HG02763 (cell line): ENCODE data around the gene LRCOL1.

ENCODE experiments used
- ATAC-seq: cut with Tn5 transposase; IDR thresholded peaks from one replicate; pipeline ENCODE4 v1.9.1; 2021; ENCODE audit warnings: mild to moderate bottlenecking, moderate library complexity; ENCODE audit not compliant: unreplicated experiment

The LRCOL1 gene

GRCh38 chr12:132620113-132620898 is 9.9 kb upstream of the LRCOL1 start:
- ATAC-seq = no peak

DNA sequence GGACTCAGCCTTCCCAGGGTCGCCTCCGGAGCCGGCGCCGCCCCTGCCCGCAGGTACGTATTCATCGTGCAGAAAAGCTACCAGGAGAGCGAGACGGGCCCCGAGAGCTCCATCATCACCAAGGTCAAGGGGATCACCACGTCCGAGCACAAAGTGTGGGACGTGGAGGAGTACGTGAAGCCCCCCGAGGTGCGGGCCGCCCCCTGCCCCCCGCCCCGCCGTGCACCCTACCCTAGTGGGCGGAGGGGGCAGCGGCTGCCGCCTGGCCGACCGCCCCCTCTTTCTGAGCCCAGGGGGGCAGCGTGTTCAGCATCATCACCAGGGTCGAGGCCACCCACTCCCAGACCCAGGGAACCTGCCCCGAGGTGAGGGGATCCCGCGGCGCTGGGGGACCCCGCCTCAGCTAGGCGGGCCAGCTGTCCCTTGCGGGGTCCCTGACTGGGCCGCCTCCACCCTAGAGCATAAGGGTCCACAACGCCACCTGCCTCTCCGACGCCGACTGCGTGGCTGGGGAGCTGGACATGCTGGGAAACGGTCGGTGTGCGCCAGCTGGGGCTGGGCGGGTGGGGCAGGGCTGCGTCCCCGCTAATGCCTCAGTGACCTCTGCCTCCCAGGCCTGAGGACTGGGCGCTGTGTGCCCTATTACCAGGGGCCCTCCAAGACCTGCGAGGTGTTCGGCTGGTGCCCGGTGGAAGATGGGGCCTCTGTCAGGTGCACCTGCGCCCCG is 9.2 kb upstream of the LRCOL1 start:
- ATAC-seq = no peak

- ATAC-seq = no peak
Observed at GRCh38 chr12:132619071-132619385, 8.6 kb upstream of the LRCOL1 start.

- no peak for ATAC-seq
Observed at GRCh38 chr12:132618683-132619043, 8.3 kb upstream of the LRCOL1 start, which contains the start of gene P2RX2. Gene P2RX2, plus strand, starts transcription at chr12:132618776. Its CDS starts 41 bp downstream, at chr12:132618817.

DNA sequence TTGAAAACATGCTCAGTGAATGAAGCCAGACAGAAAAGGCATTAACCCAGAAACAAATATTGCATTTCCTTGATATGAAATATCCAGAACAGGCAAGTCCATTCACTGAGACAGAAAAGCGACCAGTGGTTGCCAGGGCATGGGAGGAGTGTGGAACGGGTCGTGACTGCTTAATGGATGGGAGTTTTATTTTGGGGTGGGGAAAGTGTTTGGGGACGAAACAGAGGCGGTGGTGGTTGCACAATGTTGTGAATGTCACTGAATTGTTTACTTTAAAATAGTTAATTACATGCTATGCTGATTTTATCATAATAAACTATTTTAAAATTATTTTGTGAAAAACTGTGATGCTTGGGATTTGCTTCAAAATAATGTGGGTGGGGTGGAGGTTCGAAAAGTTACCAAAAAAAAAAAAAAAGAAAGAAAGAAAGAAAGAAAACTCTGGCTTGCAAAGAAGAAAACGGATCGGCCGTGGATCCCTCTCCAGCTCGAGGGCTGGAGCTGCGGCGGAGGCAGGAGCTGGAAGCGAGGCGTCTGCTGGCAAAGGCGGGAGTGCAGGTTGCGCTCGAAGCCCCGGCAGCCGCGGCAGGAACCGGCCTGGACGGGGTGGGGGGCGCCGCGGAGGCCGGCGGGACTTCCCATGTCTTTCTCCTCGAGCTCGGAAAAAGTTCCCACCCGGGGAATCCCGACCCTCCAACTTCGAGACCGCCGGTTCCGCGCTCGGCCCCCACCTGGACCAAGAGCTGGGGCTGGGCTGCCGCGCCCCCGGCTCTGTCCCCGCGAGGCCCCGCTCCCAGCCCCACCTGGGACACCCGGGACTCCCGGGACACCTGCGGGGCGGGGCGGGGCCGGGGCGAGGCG is 7.7 kb upstream of the LRCOL1 start:
- no peak for ATAC-seq

DNA sequence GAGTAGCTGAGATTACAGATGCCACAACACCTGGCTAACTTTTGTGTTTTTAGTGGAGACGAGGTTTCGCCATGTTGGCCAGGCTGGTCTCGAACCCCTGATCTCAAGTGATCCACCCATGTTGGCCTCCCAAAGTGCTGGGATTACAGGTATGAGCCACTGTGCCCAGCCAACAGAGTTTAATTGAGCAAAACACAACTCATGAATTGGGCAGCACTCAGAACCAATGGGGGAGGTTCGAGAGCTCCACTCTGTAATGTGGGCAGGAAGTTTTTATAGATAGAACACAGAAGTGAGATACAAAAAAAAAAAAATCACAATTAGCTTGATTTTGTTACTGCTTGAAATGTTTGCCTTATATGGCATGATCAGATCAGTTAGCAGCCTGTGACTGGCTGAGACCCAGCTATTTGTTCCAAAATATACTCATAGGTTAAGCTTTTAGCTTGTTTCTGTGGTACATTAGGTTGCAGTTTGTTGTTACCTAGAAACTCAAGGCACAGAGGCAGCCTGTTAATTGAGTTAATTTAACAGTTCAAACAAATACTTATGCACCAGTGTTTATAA is 6.8 kb upstream of the LRCOL1 start:
- ATAC-seq = no peak

GRCh38 chr12:132615579-132616038 is 5.2 kb upstream of the LRCOL1 start:
- no peak for ATAC-seq

DNA sequence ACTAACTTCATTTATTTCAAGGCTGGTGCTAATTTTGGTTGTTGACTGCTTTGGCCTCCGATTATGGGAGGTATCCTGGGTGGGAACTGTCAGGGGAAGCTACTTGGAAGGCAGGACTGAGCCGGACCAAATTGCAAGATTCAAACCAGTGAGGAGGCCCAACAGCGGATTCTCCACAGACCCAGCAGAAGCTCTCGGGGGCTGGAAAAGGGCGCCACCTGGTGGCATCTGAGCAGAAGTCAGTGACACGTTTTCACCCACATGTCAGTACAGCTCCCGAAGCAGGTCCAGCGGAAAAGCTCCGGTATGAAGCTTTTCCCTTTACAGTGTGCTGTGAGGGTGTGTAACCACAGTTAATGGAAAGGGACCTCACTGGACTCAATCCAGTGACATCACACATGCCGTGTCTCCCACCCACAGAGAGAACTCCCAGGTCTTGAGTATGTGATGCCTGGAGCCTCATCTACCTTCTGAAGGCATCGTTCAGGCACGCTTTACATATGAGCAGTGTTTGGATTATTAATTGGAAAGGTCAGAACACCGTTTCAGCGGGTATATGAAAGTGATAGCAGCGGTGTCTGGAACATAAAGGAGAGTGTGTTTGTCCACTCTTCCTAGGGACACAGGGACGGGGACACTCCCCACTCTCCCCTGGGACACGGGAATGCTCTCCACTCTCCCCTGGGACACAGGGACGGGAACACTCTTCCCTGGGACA is 4.6 kb upstream of the LRCOL1 start:
- no peak for ATAC-seq

DNA sequence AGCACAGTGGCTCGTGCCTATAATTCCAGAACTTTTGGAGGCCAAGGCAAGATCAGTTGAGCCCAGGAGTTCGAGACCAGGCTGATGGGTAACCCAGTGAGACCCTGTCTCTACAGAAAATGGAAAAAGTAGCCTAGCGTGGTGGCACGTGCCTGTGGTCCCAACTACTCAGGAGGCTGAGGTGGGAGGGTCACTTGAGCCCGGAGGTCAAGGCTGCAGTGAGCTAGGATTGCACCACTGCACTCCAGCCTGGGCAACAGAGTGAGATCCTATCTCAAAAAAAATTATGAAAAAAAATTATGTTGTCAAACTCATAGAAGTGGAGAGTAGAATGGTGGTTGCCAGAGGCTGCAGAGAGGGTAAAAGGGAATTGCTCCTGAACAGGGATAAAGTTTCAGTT is 3.6 kb upstream of the LRCOL1 start:
- ATAC-seq = no peak

- ATAC-seq = no peak
Observed at GRCh38 chr12:132611620-132612019, 1.2 kb upstream of the LRCOL1 start.

GRCh38 chr12:132610866-132611602 is 652 bp upstream of the LRCOL1 start:
- no peak for ATAC-seq

GRCh38 chr12:132608231-132609171 is 1.9 kb downstream of the LRCOL1 start:
- ATAC-seq = no peak

DNA sequence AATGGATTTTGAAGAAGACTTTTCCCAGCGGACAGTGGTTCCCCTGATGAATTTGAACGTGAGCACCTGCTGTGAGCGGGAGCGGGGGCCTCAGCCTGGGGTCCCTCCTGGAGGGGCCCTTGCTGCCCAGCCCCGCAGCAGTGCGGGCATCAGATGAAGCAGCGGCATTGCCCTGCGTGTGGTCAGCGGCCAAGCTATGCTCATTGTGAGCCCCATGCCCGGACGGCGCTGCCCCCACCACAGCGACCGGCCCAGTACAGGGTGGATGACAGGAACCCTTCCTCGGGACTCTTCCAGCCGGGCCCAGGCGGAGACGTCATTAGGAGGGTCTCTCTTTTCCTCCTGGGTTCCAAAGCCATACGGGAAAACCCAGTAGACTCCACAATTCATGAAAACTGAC is 3.5 kb downstream of the LRCOL1 start:
- ATAC-seq = no peak

- ATAC-seq = no peak
Observed at GRCh38 chr12:132606466-132606865, 3.9 kb downstream of the LRCOL1 start.

- ATAC-seq = no peak
Observed at GRCh38 chr12:132605892-132606291, 4.5 kb downstream of the LRCOL1 start.

GRCh38 chr12:132604668-132605441 is 5.5 kb downstream of the LRCOL1 start:
- ATAC-seq = no peak

DNA sequence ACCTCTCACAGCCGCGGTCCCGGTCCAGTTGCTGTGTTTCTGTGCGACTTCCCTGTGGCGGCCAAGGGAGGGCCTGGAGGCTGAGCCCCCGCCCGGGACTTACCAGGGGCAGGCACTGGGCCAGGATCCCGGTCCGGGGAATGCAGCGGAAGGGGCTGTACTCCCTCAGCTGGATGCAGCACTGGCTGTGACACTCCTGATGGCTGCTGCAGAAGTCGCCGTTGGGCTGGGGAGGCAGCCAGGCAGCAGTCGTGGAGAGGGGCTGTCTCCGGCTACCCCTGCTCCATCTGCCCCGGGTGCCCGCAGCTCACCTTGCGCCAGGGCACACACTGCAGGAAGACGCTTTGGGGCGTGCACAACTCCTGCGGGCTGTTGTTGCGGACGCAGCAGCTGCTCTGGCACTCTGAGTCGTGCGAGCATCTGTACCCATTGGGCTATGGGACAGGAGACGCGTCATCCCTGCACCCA is 6.2 kb downstream of the LRCOL1 start:
- no peak for ATAC-seq
